Measurements from ENCODE around the gene EARS2.
"Not testable (repeated sequence)": the region's sequence is repeated elsewhere in the genome, so short reads cannot be mapped to it uniquely, and the experiment has no call there.

The EARS2 gene

DNA sequence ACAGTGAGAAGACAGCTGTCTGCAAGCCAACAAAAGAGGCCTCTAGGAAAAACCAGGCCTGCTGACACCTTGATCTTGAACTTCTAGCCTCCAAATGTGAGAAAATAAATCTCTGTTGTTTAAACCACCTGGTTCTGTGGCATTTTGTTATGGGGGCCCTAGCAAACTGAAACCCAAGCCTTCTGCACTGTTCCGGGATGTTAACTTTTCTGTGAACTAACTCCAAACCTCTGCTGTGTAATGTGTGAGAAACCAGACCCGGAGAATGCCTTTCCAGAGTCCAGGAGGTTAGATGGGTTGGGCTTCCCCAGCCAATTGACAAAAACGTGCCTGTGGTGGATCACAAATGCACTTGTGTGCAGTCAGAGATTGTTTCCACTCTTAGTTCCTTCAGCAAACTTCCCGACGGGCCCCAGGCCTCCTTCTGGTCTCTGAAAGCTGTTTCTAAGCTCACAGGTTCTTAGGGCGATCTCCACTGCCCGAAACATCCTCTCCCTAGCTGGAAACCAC is 33.2 kb downstream of the EARS2 start:
- DNase-seq: no peak

DNA sequence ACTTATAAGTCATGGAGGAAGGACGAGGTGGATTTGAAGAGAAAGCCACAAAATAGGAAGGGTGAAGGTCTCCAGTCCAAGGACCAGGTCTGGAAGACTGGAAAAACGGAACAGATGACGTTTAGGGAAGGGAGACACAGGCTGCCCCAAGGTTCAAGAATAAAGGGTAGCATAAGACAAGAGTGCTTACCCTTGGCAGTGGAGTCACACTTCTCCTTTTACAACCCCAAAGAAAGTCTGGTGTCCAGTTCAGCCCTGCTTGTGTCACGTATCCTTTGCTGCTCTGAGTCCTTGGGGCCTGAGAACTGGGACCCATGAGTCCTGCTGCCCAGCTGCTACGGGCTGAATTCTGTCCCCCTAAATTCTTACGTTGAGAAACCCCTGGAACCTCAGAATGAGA is 33.8 kb downstream of the EARS2 start:
- no peak for DNase-seq

DNA sequence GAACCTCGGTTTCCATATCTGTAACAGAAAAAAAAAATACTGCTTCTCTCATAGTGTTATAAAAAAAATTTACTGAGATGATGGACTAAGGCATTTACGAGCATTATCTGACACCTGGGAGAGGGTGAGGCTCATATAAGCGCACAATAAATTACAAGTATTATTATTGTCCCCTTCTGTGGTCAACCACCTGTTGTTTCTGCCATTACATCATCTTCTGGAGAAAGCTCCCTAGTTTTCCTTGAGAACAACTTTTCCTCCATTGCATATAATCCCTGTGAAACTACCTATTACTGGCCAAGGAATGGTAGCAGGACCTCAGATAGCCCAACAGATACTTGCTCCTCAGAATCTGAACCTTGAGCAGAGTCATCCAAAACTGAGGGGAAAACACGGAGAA is 35.2 kb downstream of the EARS2 start:
- no peak for DNase-seq

DNA sequence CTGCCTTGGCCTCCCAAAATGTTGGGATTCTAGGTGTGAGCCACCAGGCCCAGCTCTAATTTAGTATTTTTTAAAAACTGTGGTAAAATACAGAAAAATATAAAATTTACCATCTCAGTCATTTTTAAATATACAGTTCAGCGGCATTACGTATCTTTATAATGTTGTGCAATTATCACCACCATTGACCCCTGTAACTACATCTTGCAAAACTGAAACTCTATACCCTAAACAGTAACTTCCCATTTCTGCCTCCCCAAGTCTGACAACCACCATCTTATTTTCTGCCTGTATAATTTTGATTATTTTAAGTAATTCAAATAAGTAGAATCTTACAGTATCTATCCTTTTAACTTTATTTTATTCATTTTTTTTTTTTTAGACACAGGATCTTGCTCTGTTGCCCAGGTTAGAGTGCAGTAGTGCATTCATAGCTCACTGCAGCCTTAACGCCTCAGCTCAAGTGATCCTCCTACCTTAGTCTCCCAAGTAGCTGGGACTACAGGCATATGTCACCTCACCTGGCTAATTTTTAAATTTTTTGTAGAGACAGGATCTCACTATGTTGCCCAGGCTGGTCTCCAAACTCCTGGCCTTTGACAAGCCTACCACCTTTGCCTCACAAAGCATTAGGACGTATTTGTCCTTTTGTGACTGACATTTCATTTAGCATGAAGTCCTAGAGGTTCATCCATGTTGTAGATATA is 36.0 kb downstream of the EARS2 start:
- no peak for DNase-seq

DNA sequence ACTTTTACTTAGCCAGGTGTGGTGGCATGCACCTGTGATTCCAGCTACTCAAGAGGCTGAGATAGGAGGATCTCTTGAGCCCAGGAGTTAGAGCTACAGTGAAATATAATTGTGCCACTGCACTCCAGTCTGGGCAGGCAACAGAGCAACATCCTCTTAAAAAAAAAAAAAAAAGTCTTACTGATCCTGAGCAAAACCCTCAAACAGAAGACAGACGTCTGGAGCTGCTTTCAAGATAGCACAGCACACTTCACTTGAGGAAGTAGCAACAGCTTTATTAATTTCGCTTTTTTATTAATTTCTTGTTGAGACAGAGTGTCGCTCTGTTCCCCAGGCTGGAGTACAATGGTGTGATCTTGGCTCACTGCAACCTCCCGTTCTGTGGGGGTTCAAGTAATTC is 36.6 kb downstream of the EARS2 start:
- no peak for DNase-seq

DNA sequence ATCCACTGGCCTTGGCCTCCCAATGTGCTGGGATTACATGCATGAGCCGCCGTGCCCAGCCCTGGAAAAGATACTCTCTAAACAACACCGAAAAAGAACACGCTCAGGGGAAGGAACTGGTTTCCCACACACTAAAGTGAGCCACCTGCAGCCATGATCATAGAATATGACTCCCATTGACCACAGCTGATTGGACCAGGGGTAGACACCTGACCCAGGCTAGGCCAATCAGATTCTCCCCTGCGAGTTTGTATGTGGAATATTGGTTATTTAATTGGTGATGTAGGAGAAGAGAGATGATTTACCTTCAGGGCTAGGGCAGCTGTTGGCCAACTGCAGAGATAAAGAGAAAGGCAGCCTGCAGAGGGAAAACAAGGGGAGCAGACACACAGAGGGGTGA is 37.9 kb downstream of the EARS2 start:
- DNase-seq: no peak

DNA sequence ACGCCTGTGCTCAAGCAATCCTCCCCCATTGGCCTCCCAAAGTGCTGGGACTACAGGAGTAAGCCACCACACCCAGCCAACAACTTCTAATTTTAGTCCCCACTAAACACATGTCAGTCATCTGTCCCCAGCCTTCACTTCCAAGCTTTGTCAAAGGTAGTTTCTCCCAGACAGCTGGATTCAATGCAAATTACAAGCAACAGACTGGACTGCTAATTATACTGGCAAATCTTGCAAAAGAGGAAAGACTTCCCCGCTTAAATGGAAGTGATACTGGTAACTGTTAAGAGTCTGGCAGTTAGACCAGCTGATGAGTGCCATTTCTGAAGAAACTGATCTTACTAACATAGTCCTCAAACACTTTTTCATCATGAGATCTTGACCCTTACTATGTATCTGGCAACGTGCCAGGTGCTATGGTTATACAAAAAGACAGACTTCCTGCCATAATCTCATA is 38.7 kb downstream of the EARS2 start:
- no peak for DNase-seq

DNA sequence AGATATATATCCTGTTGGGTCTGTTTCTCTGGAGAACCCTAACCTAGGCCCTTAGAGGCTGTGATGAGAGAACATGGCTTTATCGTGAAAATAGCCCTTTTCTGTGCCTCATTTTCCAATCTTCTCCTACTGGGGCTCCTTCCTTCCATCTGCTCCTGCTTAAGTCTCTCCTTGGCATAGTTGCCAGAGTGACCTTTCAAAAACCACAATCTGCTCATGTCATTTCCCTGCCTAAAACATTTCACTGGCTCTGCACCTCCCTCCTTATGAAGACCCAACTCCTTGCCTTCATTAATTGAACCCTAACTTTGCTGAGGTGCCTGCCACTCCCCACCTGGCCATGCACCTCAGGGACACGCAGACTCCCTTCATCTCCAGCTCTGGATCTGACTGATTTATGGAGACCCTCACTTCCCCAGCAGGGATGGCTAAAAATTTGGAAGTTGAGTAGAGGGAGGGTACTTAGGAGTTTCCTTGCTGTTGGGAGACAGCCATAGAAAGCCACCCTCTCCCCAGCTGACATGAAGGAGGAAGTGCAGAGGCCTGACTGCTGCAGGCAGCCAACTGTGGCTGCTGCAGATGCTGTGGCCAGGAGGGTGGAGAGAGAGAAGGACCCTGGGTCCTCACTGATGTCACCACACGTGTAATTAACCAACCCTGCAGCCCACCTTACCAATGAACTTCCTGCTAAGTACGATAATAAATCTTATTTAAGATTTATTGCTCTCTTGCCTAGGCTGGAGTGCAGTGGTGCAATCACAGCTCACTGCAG is 40.6 kb downstream of the EARS2 start:
- DNase-seq: no peak

DNA sequence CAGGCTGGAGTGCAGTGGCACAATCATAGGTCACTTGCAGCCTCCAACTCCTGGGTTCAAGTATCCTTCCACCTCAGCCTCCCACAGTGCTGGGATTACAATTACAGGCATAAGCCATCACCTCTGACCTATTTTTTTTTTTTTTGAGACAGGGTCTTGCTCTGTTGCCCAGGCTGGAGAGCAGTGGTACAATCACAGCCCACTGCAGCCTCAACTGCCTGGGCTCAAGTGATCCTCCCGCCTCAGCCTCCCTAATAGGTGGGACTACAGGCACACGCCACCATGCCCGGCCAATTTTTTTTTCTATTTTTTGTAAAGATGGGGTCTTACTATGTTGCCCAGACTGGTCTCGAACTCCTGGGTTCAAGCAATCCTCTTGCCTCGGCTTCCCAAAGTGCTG is 41.3 kb downstream of the EARS2 start:
- DNase-seq: no peak

DNA sequence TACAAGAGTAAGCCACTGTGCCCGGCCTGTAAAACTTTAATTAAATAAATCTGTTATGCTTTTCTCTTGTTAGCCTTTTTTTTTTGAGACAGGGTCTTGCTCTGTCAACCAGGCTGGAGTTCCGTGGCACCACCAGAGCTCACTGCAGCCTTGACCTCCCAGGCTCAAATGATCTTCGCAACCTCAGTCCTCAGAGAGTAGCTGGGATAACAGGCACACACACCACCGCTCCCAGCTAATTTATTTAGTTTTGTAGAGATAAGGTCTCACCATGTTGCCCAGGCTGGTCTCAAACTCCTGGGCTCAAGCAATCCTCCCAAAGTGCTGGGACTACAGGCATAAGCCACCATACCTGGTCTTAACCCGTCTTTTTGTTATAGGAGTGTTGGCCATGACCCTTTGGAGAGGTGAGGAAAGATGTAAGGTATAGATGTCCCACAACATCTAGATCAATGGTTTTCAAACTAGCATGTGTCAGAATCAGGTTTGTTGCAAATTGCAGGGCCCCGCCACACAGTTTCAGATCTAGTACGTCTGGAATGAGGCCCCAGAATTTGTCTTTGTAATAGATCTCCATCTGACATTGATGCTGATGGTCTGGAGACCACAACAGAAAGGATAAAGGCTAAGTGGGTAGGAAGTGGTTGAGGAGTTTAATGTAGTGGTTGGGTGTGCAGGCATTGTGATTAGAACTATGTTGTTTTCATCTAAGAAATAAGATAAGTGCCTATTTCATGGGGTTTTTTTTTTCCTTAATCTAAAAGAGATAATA is 42.6 kb downstream of the EARS2 start:
- DNase-seq: no peak

DNA sequence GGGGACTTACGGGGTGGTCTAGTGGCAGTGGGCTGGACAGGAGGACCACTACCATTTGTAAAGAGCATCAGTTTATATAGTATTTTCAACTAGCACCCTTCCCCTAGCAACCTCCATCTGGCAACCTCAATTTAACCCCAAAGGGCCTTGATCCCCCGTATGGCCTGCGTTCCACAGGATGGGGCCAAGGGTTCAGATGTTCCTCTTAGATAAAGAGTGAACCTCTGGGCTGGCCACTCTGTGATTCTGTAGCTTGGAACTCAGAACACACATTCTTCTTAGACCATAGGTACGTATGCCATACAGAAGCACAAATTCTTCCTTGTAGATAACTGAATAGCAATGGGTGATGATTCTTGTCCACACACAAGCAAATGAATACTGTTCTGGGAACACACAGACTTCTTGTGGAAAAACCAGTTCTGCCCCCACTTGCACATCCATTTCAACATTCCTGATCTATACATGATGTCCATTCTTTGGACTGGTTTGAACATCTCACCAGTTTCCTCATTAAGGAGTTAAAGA is 44.9 kb downstream of the EARS2 start:
- DNase-seq: no peak

DNA sequence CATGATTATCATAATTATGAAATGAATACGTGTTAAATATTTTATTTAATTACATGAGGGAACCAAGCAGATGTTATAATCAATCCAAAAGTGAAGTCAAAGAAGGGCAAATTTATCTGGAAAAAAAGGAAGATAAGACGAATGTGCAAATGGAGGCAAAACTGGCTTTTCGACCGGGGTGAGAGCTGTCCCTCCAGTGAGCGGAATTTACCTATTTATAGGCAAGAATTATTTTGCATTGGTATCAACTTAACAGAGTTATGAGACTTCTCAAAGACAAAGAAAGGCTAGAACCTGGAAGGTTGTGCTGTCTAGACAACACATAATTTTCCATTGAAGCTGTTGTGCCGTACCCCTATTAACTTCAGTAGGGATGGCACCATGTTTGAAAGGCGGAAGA is 45.4 kb downstream of the EARS2 start:
- DNase-seq: no peak

DNA sequence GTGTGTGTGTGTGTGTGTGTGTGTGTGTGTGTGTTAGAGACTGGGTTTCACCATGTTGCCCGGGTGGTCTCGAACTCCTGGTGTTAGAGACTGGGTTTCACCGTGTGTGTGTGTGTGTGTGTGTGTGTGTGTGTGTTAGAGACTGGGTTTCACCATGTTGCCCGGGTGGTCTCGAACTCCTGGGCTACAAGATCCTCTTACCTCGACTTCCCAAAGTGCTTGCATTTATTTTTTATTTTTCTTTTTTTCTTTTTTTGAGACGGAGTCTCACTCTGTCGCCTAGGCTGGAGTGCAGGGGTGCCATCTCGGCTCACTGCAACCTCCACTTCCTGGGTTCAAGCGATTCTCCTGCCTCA is 46.3 kb downstream of the EARS2 start:
- not testable (repeated sequence) for DNase-seq

DNA sequence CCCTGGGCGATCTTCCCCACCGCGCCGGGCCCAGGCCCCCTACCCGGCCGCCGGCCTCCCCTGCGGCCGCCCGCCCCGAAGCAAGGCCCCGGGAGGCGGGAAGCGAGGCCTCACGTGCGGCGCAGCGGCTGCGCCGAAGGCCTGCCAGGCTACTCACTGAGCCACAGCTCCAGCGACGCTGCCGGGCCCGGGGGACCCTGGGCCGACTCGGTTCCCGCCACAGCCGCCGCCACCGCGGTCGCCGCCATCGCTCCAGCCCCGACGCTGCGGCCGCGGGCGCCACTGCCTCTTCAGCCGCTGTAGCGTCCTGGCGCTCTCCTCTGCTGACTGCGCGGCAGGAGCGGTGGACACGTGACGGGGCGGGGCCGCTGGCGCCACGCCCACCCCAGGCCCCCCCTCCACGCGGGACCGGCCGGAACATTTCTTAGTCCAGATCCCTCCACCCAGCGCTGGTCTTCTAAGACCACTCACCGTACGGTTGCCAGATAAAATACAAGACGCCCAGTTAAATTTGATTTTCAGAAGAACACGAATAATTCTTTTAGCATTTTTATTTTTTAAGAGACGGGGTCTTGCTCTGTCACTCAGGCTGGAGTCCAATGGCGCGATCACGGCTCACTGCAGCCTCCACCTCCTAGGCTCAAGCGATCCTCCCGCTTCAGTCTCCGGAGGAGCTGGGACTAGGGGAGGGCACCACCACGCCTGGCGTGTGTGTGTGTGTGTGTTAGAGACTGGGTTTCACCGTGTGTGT is 46.8 kb downstream of the EARS2 start, which contains the start of gene GGA2:
Gene GGA2, minus strand, starts transcription at position 331 of the 751 bp plus-strand sequence. Its CDS starts 83 bp downstream, at position 248.
- DNase-seq: peak; percentile 71

DNA sequence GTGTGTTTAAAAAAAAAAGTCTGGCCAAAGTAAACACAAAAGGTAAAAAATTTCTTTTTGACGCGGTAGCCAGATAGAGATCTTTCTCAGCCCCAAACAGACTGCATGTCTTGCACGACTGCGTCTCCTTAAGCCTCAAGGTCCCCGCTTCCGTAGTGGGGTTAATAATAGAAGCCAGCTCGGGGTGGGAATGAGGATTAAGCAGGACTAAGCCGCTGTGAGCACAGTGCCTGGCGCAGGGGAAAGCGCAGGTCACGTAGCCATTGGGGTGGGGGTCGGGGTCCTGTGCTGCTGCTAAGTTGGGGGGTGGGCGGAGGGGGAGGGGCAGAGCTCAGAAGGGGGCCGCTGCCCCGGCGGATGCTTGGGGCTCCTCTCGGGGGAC is 47.4 kb downstream of the EARS2 start:
- DNase-seq: no peak

DNA sequence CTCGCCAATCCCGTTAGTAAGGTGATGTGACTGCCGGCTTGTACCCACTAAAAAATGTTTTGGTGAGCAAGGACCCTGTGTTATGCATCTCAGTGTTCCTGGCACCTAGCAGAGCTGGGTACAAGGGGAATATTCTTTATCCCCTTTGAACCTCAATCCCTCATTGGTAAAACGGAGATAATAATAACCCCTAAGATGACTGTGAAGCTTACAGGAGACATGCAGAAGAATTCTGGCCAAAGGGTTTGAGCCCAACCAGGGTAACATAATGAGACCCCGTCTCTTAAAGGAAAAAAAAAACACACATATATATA is 47.8 kb downstream of the EARS2 start:
- DNase-seq: no peak

DNA sequence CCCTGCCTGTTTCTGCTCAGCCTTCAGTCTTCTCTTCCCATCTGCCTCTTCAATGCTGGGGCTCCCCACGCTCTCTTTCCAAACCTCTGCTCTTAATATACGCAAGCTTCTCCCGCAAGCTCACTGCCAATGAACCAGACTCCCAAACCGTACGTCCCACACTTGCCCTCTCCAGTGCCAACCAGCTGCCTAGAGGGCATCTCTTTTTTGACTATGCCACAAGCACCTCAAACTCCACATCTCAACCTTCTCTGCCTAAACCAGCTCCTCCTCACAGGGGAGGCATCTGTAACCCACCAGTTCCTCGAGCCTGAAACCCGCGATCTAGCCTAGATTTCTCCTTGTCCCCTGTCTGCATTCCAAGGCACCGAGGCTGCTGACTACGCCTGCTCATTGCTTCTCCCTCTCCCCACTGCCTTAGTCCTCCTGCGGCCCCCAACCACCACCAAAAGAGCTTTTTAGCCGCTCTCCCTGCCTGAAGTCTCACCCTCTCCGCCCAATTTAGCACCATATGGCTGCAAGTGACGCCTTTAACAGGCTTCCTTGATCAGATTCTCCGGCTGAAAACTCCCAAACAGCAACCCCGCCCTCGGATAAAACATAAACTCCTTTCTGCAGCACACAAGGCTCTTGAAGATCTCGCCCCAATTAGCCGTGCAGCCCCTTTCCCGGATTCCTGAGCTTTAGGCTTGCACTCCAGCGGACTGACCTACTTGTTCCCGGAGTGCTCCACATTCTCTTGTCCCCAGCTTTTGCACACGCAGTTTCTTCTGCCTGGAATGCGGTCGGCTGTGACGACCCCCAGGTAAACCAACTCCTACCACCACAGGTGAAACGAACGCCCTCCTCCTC is 48.3 kb downstream of the EARS2 start:
- DNase-seq: no peak

DNA sequence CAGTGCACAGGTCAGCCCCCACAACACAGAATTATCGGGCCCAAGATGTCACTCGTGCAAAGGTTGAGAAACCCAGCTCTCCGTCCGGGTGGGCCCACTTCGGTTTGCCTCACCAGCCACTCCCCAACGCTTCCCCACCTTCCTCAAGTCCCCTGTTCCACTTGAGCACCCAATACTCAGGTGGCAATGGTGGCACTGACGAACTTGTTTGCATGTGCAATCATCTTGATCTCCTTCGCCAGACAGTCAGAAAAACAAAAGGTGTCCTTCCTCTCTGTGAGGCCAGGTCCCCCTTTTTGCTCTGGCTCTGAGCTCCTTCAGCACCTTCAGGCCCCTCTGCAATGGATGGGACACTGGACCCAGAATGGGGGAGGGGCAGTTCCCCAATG is 50.5 kb downstream of the EARS2 start:
- no peak for DNase-seq

DNA sequence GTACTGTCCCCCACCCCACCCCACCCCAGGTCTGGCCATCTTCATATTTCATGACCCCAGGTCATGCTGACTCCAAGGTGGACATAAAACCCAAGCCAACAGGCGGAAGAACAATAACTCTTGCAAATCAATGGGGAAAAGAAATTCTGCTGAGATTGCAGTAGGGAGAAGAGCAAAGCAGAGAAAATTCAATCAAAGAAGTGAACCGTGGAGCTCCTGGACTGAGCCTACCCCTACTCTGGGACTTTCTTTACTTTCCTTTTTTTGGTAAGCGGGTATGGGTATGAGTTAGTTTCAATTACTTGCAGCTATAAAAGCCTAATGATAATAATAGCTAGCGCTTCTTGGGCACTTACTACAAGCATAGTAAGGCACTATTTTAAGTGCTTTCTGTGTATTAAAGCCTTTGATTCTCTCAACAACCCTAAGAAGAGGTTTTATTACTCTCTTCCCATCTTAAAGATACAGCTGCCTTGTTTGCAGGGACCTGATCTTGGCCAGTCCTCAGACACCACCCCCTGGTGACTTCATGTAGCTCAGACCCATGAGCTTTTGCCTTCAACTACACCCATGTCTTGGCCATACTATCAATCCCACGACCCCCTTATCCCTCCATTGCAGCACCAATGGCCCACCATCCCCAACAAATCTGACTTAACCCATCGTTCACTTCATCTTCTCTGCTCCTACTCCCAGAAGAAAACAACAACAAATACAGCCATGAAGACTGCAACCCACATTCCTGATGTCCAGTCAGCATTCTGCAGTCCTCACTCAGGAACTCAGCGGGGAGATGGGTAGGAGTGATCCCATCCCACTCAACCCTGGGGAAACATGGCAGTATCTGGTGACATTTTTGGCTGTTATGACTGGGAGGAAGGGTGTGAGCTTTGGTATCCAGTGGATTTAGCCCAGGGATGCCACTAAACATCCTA is 51.2 kb downstream of the EARS2 start:
- no peak for DNase-seq

DNA sequence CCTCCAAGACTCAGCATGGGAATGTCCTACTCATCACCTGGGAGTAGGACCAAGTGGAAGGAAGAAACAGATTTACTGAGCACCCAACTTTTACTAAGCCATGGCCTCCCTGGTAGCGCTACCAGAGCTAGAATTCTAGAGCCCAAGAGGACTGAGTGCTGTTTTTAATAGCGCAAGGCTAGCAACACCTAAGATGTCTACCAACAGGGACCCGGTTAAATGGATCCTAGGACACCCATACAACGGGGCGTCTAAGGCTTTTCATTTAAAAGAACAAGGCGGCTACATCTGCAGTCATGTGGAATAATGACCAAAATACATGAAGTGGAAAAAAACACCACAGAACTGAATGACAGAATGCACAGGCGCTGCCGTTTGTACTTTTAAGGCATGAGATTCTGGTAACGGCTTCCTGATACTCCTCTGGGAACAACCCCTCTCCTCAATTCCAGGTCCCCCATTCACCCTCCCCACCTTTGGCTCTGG is 51.9 kb downstream of the EARS2 start:
- DNase-seq: no peak
